OCI-LY7 (cell line): ENCODE measurements around the gene CATSPER4. TPM values are rescaled to one million over a fixed set of nuclear protein-coding genes. Genes with fewer than 3 reads are reported as not detected.

Source experiments
- BruUV-seq: library from RNA; stranded (reverse); fragments of 400-500 nt; replicated peaks from 2 replicates; lab custom pipeline; 2021; lab: Mats Ljungman, UMichigan
- CTCF ChIA-PET: fragments of 300-600 bp; sonication (Branson Sonifier 250); formaldehyde crosslinking; loops from one replicate; lab custom pipeline; 2022; ENCODE audit warnings: antibody characterized with exemption; ENCODE audit not compliant: unreplicated experiment; lab: Charles Lee
- POLR2A ChIA-PET: fragments of 300-600 bp; sonication (Branson Sonifier 250); formaldehyde crosslinking; loops from one replicate; lab custom pipeline; 2022; ENCODE audit warnings: antibody characterized with exemption; lab: Charles Lee
- DNase-seq: peaks from one replicate; pipeline ENCODE4 v3.0.0-alpha.2; 2015; ENCODE audit warnings: low spot score
- H2AFZ ChIP-seq: fragments of 200-600 bp; sonication (generic), shearing (Covaris generic); 2 replicates; pipeline ENCODE4 v1.6.1; 2014; ENCODE audit warnings: mild to moderate bottlenecking, antibody characterized with exemption, low read length, moderate library complexity
- H3K27ac ChIP-seq: fragments of 200-600 bp; sonication (generic); 2 replicates; pipeline ENCODE4 v1.5.1; 2014; ENCODE audit warnings: mixed run types, low read depth, mild to moderate bottlenecking, moderate library complexity, low read length, inconsistent platforms; ENCODE audit not compliant: poor library complexity, severe bottlenecking
- H3K36me3 ChIP-seq: fragments of 200-600 bp; sonication (generic); 2 replicates; pipeline ENCODE4 v1.6.1; 2014; ENCODE audit warnings: mild to moderate bottlenecking, antibody characterized with exemption, low read length, moderate library complexity, mixed read lengths; ENCODE audit not compliant: insufficient read depth
- H3K4me1 ChIP-seq: fragments of 200-600 bp; sonication (generic); 2 replicates; pipeline ENCODE4 v1.5.1; 2014; ENCODE audit warnings: mild to moderate bottlenecking, low read length; ENCODE audit not compliant: insufficient read depth, poor library complexity, severe bottlenecking
- H3K4me2 ChIP-seq: fragments of 200-600 bp; sonication (generic); 2 replicates; pipeline ENCODE4 v1.6.1; 2014; ENCODE audit warnings: mild to moderate bottlenecking, low read length
- H3K4me3 ChIP-seq: fragments of 200-600 bp; sonication (generic); 2 replicates; pipeline ENCODE4 v1.5.1; 2014; ENCODE audit warnings: mild to moderate bottlenecking, low read depth, low read length; ENCODE audit not compliant: poor library complexity, severe bottlenecking
- H3K79me2 ChIP-seq: fragments of 200-600 bp; sonication (generic); 2 replicates; pipeline ENCODE4 v1.6.1; 2016; ENCODE audit warnings: low read depth, mild to moderate bottlenecking, low read length, moderate library complexity, mixed read lengths; ENCODE audit not compliant: insufficient read depth
- H3K9me2 ChIP-seq: fragments of 200-600 bp; sonication (generic); 2 replicates; pipeline ENCODE4 v1.6.1; 2016; ENCODE audit warnings: mild to moderate bottlenecking, low read length, mixed read lengths; ENCODE audit not compliant: insufficient read depth
- H3K9me3 ChIP-seq: fragments of 200-600 bp; sonication (generic); 2 replicates; pipeline ENCODE4 v1.6.1; 2014; ENCODE audit warnings: mild to moderate bottlenecking, mixed run types, low read length, mixed read lengths
- H4K20me1 ChIP-seq: fragments of 200-600 bp; sonication (generic); 2 replicates; pipeline ENCODE4 v1.6.1; 2014; ENCODE audit warnings: mild to moderate bottlenecking, antibody characterized with exemption, low read length, moderate library complexity, mixed read lengths; ENCODE audit not compliant: insufficient read depth
- CTCF ChIP-seq: fragments of 200-600 bp; sonication (generic); conservative IDR thresholded peaks from 2 replicates; pipeline ENCODE4 v1.5.1; 2014; ENCODE audit warnings: mild to moderate bottlenecking, antibody characterized with exemption, low read length, moderate library complexity, mixed read lengths
- EZH2phosphoT487 ChIP-seq: fragments of 200-600 bp; sonication (generic); IDR thresholded peaks from 2 replicates; pipeline ENCODE4 v1.6.1; 2018; ENCODE audit warnings: low read depth, borderline replicate concordance, mild to moderate bottlenecking, mixed run types, antibody characterized with exemption, low read length, moderate library complexity, mixed read lengths
- intact Hi-C: fragments of 100-400 bp; cut with micrococcal nuclease; formaldehyde crosslinking; loops from one replicate; pipeline ENCODE4 v1.10.0; 2022; ENCODE audit not compliant: unreplicated experiment
- total RNA-seq, 2 experiments: library from RNA; depleted of rRNA in 1 of 2; stranded (reverse); fragments of >200 nt in 1 of 2; shearing (Covaris generic) in 1 of 2; gene quantifications; 2 replicates each; pipeline ENCODE4 v1.2.3, GENCODE V29; 2014 to 2022

Gene CATSPER4
- total RNA-seq, 2 experiments from 2014 or later = not detected

- no peak overlapping the region for H3K4me2 ChIP-seq
- H3K9me2 ChIP-seq = no peaks in the 10 kb centered on the region
- H3K4me1 ChIP-seq = no peaks in the 10 kb centered on the region
- intact Hi-C loops = no loop called here
- H3K4me3 ChIP-seq = no peak overlapping the region
- POLR2A ChIA-PET = no interaction called here
- no peaks in the 10 kb centered on the region for H3K79me2 ChIP-seq
- no peak overlapping the region for H2AFZ ChIP-seq
- BruUV-seq = no TSS peak
- H3K9me3 ChIP-seq = no peaks in the 10 kb centered on the region
- H3K36me3 ChIP-seq = no peaks in the 10 kb centered on the region
- CTCF ChIA-PET = no interaction called here
- no peak overlapping the region for H3K27ac ChIP-seq
- no peaks in the 10 kb centered on the region; the same call in 1 of the 2 replicates for H4K20me1 ChIP-seq
- DNase-seq = no peak
- TF ChIP-seq EZH2phosphoT487 (no peak), CTCF (no peak)
Measured at GRCh38 chr1:26148887-26149286, 41.5 kb upstream of the CATSPER4 start.

- Histone ChIP-seq H3K79me2 (no peaks in the 10 kb centered on the region), H3K27ac (no peak overlapping the region), H3K36me3 (no peaks in the 10 kb centered on the region), H2AFZ (no peak overlapping the region), H3K9me3 (no peaks in the 10 kb centered on the region), H3K4me3 (no peak overlapping the region), H3K4me1 (peaks cover 11% of the 10 kb centered on the region), H4K20me1 (no peaks in the 10 kb centered on the region), H3K4me2 (no peak overlapping the region), H3K9me2 (no peaks in the 10 kb centered on the region)
- no peak for DNase-seq
- no TSS peak for BruUV-seq
- intact Hi-C loops = no loop called here
- TF ChIP-seq EZH2phosphoT487 = no peak
- TF ChIP-seq CTCF = no peak
- POLR2A ChIA-PET = no interaction called here
- CTCF ChIA-PET = no interaction called here
Measured at GRCh38 chr1:26153966-26154532, 36.4 kb upstream of the CATSPER4 start.

- no peaks in the 10 kb centered on the region for H3K79me2 ChIP-seq
- H3K36me3 ChIP-seq = no peaks in the 10 kb centered on the region
- peaks cover 11% of the 10 kb centered on the region for H3K4me1 ChIP-seq
- no peak overlapping the region for H2AFZ ChIP-seq
- TF ChIP-seq CTCF (no peak), EZH2phosphoT487 (no peak)
- no peak for DNase-seq
- H3K4me2 ChIP-seq = no peak overlapping the region
- no peak overlapping the region for H3K4me3 ChIP-seq
- H3K9me2 ChIP-seq = no peaks in the 10 kb centered on the region
- ChIA-PET CTCF (no interaction called here), POLR2A (no interaction called here)
- H4K20me1 ChIP-seq = no peaks in the 10 kb centered on the region
- H3K9me3 ChIP-seq = no peaks in the 10 kb centered on the region
- intact Hi-C loops = no loop called here
- BruUV-seq = no TSS peak
- H3K27ac ChIP-seq = no peak overlapping the region
Measured at GRCh38 chr1:26154750-26155149, 35.7 kb upstream of the CATSPER4 start.
